Fibroblast of skin of left quadriceps (primary cell): ENCODE measurements around the gene KRT1.

ENCODE experiments used
- DNase-seq, 2 experiments: peaks; one replicate each; pipeline ENCODE4 v3.0.0-alpha.2; 2013; ENCODE audit warnings: low read depth in 2 of 2

The KRT1 gene

DNA sequence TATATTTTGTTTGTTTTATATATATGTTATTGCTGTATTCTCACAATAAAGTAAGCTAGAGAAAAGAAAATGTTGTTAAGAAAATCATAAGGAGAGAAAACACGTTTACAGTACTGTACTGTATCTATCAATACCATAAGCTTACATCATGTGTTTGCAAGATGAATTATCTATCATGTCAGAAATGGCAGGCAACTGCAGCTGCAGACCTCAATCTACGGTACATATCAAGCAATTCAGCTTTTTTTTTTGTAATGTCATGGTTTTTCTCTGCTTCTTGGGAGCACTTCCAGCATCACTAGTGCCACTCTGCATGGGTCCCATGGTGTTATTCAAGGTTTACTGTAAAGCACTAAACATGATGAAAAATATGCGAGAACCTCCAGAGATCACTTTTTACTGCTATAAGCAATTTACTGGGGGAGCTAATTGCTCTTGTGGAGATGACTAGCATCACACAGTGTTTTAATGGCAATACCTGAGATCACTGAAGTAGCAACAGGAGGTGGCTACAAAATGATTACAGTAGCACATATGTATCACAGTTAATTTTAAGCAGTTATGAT lies 19.2 kb downstream of the KRT1 start:
- DNase-seq = no peak

DNA sequence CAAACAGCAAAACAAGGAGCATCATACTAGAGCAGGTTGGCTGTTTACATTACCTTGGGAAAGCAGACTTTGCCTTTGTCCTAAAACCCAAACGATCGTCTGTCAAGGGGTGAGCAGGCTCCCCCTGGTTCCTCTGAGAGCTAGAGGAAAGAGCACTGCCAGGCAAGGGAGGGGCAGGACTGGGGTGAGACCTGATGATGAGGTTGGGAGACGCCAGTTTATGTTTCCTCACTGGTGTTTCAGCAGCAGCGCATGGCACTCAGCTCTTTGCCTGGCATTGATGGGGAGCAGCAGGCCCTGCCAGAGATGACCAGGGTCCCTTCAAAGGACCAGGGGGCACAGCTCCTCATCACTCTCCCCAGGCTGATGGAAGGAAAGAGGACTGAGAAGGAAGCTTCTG lies 20.3 kb downstream of the KRT1 start:
- no peak for DNase-seq

DNA sequence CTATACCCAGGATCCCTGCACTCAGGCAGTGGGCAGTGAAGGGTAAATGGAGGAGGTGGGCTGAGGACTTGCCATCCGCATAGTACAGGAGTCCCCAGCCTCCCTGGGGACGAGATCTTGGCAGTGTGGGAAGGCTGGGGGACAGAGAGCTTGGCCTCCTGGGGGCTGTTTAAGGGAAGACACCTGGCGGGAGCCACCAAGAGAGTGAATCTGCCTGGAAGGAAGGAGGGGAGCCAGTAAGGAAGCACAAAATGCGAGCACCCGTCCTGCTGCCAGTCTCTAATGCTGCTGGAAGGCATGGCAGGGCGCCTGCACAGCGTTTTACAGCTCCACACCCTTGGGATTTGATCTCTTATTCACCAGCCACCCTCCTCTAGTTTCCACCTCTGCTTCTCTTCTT lies 20.8 kb downstream of the KRT1 start:
- no peak for DNase-seq

DNA sequence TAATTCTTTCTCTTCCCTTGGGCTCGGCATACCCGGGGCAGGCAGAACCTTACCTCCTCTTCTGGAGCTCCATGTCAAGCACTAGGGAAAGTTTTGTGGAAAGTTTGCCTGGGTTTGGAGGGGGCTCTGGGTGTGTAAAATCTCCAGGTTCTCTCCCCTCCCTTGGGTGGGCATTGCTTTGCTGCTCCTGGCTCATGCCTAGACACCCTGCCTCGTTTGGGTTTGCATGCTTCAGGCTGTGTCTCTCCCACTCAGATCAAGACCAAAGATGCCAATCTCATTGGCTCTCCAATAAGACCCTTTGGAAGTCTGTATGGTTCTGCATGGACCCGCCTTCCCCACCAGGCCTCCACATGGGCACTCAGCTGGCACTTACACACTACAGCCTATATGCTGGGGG lies 22.0 kb downstream of the KRT1 start:
- DNase-seq = no peak

DNA sequence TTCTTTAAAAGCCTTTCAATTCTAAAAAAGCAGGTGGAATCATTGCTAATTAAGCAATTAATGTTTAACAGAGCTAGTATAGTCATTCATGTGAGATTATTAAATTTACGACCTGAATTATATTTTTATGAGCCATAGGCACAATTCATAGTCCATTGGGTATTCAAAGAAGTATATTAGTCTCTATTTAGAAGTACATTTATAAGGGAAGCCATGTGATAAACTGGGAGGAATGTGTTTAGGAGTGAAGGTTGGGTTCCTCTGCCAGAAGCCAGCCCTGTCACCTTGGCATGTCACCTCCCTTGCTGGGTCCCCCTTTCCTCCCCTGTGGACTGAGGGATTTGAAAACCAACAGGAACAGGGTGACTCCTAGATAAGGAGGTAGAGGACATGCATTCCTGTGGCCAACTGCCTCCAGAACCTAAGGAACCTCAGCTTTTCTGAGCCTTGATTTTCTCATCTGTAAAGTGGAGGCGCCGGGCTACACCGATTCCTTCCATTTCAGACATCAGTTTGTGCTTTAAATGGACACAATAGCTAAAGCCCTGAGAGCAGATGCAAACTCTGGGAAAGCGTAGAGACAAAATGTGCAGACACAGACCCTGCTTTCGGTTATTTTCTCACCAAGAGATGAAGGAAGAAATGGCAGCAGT lies 22.8 kb downstream of the KRT1 start:
- DNase-seq = no peak

DNA sequence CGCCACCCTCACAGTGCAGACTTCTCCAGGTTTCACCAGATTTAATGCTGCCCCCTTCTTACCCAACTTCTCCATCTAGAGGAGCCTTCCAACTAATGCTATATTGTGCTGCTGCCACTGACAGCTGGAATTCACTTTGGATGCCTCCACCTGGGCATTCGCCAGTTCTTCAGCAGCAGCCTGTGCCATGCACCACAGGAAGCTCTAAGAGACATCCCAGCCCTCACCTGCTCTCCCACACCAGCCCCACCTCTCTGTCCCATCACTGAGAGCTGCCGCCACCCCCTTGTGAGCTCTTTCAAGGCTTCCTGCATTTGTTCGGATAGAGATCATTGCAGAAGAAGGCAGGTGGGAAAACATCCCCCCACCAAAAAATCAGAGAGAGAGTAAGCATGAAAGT lies 23.6 kb downstream of the KRT1 start:
- DNase-seq = no peak

DNA sequence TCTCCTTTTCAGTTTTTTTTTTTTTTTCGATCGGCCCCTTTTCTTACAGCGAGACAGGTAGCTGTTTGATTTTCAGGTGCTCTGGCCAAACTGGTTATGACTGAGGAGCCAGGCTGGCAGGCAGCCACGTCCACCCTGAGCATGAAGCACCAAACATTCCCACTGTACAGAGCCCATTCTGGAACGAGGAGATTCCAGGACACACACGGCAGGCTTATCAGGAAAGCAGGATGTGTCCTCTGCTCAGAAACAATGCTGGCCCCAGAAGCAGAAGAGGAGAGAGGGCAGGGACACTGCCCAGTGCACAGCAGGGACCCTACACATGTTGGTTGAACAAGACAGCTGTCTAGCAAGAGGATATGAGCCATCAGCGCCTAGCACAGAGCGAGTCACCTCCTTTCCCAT lies 24.5 kb downstream of the KRT1 start:
- no peak for DNase-seq

DNA sequence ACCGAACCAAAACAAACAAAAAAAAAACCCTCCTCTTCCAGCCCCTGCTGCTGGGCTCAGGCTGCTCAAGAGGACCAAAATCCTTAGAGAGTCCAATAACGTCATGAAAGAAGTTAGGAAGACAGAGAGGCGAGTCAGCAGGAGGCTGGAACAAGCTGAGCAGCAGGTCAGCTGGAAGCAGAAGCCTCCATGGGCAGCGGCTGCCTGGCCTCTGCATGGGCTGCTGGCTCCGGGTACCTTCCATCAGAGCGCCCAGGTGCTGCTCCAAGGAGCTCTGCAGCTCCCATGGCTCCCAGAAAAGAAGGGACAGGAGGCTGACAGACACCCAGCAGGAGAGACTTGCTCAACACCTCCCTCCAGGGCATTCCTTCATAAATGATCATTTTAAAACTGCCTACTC lies 25.0 kb downstream of the KRT1 start:
- DNase-seq = no peak

DNA sequence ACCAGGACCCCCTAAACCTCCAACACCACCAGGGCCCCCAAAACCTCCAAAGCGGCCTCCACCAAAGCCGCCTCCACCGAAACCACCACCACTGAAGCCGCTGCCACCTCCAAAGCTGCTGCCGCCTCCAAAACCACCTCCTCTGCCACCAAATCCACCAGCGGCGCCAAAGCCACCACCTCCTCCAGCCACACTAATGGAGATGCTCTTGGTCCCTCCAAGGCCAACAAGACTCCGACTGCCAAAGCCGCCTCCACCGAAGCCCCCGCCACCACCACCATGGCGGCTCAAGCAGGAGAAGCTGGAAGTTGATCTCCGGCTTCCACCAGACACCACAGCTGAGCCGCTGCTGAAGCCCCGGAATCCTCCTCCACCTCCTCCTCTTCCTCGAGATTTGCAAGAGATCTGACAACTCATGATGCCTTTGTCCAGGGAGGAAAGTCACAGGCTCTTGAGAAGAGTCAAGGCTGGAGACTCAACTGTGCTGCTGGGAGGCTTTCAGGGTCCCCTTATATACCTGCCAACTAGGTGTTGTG lies 28.4 kb downstream of the KRT1 start, which contains the start of gene KRT2:
TSS of gene KRT2 (minus strand) at position 486 of the 536 bp plus-strand sequence. CDS start at position 417, 69 bp downstream.
- no peak for DNase-seq

DNA sequence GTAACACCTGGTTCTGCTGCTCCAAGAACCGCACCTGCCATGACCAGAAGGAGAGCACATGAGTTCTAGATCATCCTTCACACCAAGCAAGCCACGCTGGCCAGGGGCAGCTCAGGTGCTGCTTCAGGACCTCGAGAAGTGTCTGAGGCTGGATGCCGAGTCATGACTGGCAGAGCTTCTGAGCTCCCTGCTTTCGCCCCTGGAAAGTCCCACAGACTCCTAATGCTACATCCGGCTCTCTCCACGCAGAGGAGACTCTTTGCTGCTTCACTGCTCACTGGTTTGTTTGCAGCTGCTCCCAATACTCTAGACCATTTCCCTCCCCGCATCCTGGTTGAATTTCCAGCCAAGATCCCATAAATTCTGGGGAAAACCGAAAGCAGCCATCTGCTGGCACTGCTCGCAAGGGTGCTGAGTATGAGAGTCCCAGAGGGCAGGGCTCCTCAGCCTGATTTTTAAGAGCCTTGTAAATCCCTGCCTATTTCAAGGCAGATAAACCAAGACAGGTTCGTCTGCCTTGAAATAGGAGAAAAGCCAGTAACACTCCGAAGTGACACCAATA lies 29.6 kb downstream of the KRT1 start:
- DNase-seq = no peak

DNA sequence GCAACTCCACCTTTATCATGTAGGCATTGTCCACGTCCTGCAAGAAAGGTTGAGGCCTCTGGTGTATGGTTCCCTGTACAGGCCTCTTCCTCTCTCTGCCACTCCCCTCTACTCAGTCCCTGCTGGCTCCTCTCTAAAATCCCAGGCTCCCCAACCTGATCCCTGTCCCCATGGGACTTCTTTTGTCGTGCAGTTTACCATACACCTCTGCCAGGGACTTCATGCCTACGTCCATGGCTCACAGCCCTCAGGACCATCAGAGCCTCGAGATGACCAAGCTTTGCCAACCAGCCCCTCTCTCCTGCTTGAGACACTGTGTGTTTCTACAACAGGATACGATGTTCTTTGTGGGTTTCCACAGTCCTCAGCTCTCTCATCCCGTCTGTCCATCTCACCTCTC lies 31.1 kb downstream of the KRT1 start:
- DNase-seq = no peak

DNA sequence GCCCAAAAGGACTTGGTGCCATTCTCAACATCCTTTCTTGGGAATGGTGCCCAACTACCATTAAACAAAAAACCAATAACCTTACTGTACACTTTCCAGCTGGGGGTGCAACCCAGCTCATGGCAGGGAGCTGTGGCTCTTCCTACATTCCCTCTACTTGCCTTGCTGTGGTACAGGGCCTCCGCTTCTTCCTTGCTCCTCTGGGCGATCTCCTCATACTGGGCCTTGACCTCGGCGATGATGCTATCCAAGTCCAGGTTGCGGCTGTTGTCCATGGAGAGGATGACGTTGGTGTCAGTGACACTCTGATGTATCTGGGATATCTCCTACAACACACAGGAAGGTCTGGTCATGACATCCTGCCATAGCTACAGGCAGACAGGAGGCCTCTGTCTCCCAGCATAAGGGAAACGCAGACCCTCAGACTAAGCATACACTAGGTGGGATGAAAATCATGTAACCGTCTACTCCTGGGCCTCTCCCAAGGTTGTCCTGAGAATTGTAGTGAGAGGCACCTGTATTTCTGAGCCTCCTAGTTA lies 32.1 kb downstream of the KRT1 start:
- DNase-seq = no peak

DNA sequence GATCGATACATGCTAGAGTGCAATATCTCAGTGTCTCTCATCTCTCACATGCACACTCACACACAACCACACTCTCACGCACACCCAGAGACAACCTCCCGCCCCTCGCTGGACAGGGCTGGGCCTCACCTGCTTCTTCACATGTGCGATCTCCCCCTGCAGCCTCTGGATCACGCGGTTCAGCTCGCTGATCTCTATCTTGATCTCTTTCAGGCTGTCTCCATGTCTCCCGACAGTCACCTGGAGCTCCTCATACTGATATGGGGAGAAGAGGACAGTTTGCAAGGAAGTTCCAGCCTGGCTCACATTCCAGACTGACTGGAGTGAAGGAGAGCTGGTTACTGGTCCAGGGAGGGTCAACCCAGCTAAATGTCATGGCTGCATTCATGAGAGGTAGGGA lies 32.6 kb downstream of the KRT1 start:
- no peak for DNase-seq

DNA sequence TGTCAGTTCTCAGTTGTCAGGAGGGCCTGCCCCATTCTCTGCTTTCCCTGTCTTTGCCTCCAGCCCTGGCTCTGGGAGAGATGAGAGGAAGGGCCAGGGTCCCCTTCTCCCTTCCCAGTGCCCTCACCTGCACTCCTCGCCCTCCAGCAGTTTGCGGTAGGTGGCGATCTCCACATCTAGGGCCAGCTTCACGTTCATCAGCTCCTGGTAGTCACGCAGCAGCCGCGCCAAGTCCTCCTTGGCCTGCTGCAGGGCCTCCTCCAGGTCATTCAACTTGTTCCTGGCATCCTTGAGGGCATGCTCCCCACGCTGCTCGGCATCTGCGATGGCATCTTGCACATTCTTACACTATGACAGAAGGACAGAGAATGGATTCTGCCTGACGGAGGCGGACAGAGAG lies 33.6 kb downstream of the KRT1 start:
- DNase-seq = no peak

DNA sequence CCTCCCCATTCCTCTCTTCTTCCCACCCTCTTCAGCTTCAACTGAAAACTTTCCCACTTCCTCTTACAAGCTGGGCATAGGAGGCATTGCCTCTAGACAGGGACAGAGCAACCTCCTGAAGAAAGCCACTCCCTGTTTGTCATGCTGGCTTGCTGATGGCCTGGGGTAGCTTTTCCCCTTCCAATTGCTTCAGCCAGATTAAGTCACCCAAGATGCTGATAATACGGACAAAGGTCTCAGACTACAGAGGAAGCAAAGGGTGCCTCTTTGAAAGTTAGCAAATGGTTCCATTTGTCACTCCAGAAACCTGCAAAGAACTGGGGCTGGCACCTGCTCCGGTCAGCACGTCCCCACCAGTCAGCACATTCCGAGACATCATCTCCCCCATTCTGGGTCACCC lies 34.2 kb downstream of the KRT1 start:
- no peak for DNase-seq

DNA sequence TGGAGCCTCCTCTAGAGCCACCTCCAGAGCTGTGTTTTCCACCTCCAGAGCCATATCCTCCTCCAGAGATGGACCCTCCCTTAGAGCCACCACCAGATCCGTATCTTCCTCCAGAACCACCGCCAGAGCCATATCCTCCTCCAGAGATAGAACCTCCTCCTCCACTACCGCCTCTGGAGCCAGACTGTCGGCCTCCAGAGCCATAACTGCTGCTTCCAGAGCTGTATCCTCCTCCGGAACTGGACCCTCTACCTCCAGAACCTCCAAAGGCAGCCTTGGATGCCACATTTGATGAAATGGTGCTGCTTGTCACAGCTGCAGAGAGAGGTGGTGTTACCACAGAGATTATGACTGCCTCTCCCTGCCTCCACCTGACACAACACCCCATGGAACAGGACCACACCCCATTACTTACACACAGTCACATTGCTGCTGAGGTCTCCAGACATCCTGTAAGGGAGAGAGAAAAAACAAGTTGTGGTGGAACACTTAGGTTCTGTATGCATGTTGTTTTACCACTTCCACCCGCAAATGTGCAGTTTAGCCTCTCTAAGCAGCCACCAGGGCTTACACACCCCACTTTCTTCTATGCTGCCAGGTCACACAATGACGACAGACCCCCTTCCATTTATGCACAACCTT lies 35.0 kb downstream of the KRT1 start:
- DNase-seq = no peak

DNA sequence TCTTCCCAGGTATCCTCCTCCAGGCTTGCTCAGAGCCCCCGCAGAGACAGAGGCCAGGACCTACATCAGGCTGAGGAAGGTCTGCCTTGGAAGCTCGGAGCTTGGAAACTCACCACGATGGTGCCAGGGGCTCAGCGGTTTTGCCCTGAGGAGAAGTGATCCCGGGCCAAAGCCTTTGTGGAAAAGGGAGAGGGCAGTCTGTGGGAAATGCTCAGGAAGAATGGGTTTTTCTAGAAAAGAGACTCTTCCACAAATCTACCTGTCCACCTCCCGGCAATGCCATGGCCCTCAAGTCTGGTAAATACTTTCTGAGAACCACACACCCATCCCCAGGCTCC lies 36.2 kb downstream of the KRT1 start:
- no peak for DNase-seq

DNA sequence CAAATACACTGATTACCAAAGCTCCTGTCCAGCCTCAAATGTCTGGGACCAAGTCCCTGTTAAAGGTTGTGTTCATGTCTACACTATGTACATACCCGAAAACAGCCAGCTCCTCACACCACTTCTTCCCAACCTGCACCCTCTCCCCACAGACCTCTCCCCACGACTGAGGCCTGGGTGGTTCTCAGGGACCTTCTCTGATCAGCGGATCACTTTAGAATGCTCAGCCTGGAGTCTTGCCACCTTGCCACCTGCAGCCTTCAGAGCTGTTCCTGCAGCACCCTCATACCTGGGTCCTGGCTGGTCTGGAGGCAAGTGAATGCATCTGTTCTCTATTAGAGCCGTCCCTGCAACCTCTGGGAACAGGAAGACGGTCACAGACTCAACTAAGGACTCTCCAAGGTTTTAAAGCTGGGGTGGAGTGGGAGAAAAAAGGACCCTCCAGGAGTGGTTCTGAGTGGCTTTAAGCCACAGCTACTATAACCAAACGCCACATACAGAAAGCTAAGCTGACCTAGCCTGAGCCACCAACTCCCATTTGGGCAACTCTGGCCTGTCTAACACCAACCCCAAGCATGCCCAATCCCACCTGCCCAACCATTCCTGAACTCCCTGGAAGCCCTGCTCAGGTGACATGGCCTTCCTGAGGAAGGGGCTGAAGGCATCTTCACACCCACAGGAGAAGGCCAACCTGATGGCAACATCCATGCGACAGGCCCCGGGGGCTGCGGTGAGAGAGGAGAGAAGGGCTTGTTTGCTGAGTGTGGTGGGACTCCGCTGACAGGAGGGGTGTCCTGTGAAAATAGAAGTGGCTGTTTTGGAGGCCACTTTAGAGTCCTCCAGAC lies 36.8 kb downstream of the KRT1 start:
- DNase-seq = no peak

DNA sequence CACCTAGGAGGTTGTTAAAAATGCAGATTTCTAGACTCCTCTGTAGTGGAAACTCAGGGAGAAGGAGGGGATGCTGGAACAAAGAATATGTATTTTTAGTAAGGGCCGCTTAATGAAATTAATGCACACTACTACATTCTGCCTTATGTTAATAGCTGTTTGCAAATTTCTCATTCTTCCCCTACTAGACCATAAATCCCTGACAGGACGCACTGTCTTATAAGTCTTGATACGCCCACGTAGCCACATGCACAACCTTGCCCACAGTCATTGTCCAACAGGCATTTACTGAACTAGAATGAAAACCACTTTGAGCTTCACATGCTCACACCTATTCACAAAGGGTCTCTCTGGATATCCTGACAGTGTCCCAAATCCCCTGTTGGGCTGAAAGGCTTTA lies 38.7 kb downstream of the KRT1 start:
- no peak for DNase-seq

DNA sequence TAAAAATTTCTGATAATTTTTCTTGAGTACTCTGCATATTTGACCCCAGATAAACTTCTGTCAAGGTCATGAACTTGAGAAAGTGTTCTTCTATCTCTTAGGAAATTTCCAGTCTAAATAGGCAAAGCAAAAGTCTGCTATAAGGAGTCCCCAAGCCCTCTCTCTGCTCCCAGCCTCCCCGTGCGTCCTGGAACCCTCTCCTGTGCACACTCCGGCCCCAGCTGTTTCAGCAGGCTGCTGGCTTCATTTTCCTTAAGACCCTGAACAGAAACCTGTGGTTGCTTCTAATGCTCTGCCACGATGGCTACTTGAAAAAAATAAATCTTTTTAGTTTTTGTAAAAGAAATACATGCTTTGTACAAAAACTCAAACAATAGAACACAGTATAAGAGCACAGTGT lies 42.9 kb downstream of the KRT1 start:
- no peak for DNase-seq

DNA sequence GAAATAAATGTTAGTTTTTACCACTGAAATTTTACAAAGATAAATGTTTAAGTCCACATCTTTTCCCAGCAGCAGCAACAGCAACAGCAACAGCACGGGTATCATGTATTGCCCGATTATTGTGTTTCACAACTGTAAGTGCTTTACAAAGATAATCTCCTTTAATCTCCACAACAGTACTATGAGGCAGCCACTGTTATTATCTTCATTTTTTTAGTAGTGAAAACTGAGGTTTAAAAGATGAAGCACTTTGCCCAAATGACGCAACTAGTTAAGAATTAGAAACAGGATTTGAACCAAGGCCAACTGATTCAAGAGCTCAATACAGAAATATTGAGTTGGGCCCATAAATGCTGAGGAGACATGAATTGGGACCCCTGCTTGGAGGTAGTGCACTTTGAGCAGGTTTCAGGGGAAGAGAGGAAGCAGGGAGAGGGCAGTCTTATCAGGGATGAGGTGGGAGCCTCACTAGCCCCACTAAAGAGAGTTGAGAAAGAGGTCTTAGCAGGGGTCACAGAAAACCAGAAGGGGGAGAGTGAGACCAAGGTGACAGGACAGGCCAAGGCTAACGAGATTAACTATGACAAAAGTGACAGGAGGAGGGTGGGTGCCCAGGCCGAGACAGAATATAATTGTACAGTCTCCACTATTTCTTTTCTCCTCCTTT lies 43.5 kb downstream of the KRT1 start:
- DNase-seq = no peak
